SW 1271 (cell line): ENCODE data around the gene GAK.

ENCODE experiments used
- DNase-seq, 2 experiments: peaks; one replicate each; lab custom pipeline; 2025; lab: John Stamatoyannopoulos, UW

Gene GAK

GRCh38 chr4:829761-830600 is 102.1 kb downstream of the GAK start:
- DNase-seq, result no peak

GRCh38 chr4:829291-829690 is 102.8 kb downstream of the GAK start:
- DNase-seq, result no peak

- peak in 1 of 2 experiments; percentile 9 for DNase-seq
Observed at GRCh38 chr4:828641-829271, 103.4 kb downstream of the GAK start.

- DNase-seq, result no peak
Observed at GRCh38 chr4:827209-828081, 104.7 kb downstream of the GAK start.

GRCh38 chr4:826508-827208 is 105.5 kb downstream of the GAK start:
- DNase-seq, result no peak

- no peak for DNase-seq
Observed at GRCh38 chr4:825971-826330, 106.2 kb downstream of the GAK start, which contains the start of gene CPLX1. TSS of gene CPLX1 (minus strand) at chr4:826129. CDS start at chr4:824522, 1,607 bp downstream.

- DNase-seq, result no peak
Observed at GRCh38 chr4:825063-825970, 106.8 kb downstream of the GAK start.

- peak in 1 of 2 experiments; percentile 13 for DNase-seq
Observed at GRCh38 chr4:824461-825062, 107.6 kb downstream of the GAK start.

GRCh38 chr4:823761-824460 is 108.2 kb downstream of the GAK start:
- no peak for DNase-seq

GRCh38 chr4:823176-823760 is 108.8 kb downstream of the GAK start:
- DNase-seq, result no peak

- DNase-seq, result no peak
Observed at GRCh38 chr4:822361-823175, 109.5 kb downstream of the GAK start.

- no peak for DNase-seq
Observed at GRCh38 chr4:821631-822030, 110.5 kb downstream of the GAK start.

GRCh38 chr4:821181-821591 is 110.9 kb downstream of the GAK start:
- no peak for DNase-seq

- no peak for DNase-seq
Observed at GRCh38 chr4:820230-821172, 111.6 kb downstream of the GAK start.

- DNase-seq, result no peak
Observed at GRCh38 chr4:819401-820229, 112.5 kb downstream of the GAK start.
